K562 (cell line): ENCODE measurements around the gene EML3. TPM values are rescaled to one million over a fixed set of nuclear protein-coding genes. Genes with fewer than 3 reads are reported as not detected.
A peak's percentile ranks its signal among the peaks of the same experiment; 100 is the strongest.

Experiments
- ATAC-seq: fragments of 200-7000 bp; cut with Tn5 transposase; 3 replicates; pipeline ENCODE4 v1.9.1; 2020; ENCODE audit warnings: moderate library complexity
- BruUV-seq: library from RNA; stranded (reverse); fragments of 400-500 nt; replicated peaks from 2 replicates; lab custom pipeline; 2021; lab: Mats Ljungman, UMichigan
- CTCF ChIA-PET: fragments of 300-600 bp; formaldehyde crosslinking; extraction: SDS; loops from one replicate; lab custom pipeline; 2021; ENCODE audit warnings: low intra/inter-chr PET ratio; lab: Yijun Ruan, JAX
- POLR2A ChIA-PET: fragments of 300-600, 350-650 bp; sonication (Branson Sonifier 250); formaldehyde crosslinking; extraction: SDS; loops from one replicate; lab custom pipeline; 2021; ENCODE audit warnings: antibody characterized with exemption, inconsistent platforms; lab: Yijun Ruan, JAX
- DNase-seq, 4 experiments: peaks; one replicate each; pipeline versions ENCODE4 v3.0.0 to v3.0.0-alpha.2; 2011 to 2018; ENCODE audit warnings: low spot score in 3 of 4, mixed read lengths in 3 of 4; ENCODE audit errors: extremely low read depth in 1 of 4
- FAIRE-seq: peaks from 2 replicates; lab custom pipeline; 2011; peaks lifted over from hg19 to GRCh38; lab: Jason Lieb, UNC
- H2AFZ ChIP-seq: 2 replicates; pipeline ENCODE4 v1.6.0; 2011; ENCODE audit warnings: low read depth, low read length, control low read depth, inconsistent platforms
- H3K27ac ChIP-seq: fragments of 200-600 bp; 3 replicates; pipeline ENCODE4 v1.8.0; 2011; ENCODE audit warnings: low read depth, mild to moderate bottlenecking, control low read depth, inconsistent platforms, low read length, moderate library complexity, mixed read lengths; ENCODE audit errors: extremely low read depth
- H3K27me3 ChIP-seq, 2 experiments: fragments of 300-600 bp in 1 of 2; 2 replicates in 1 of 2; 3 replicates in 1 of 2; pipeline versions ENCODE4 v1.6.0 to v1.8.0; 2011; ENCODE audit warnings: inconsistent platforms in 2 of 2, low read length in 2 of 2, mild to moderate bottlenecking in 1 of 2, mixed read lengths in 1 of 2, moderate library complexity in 1 of 2; ENCODE audit not compliant: control insufficient read depth in 2 of 2, insufficient read depth in 2 of 2
- H3K36me3 ChIP-seq: fragments of 300-600 bp; 3 replicates; pipeline ENCODE4 v1.8.0; 2011; ENCODE audit warnings: mild to moderate bottlenecking, low read length, inconsistent platforms; ENCODE audit not compliant: control insufficient read depth, insufficient read depth
- H3K4me1 ChIP-seq, 2 experiments: fragments of 200-600 bp in 1 of 2; replicated peaks in 1 of 2; 2 replicates in 1 of 2; 3 replicates in 1 of 2; pipeline versions ENCODE4 v1.5.1 to v1.8.0; 2011; ENCODE audit warnings: inconsistent platforms in 2 of 2, low read length in 2 of 2, mild to moderate bottlenecking in 1 of 2, mixed read lengths in 1 of 2, moderate library complexity in 1 of 2; ENCODE audit not compliant: control insufficient read depth in 2 of 2, insufficient read depth in 2 of 2
- H3K4me2 ChIP-seq: 2 replicates; pipeline ENCODE4 v1.6.1; 2011; ENCODE audit warnings: low read length, control low read depth, inconsistent platforms, mixed read lengths; ENCODE audit not compliant: insufficient read depth
- H3K4me3 ChIP-seq: fragments of 200-600 bp; sonication (generic), shearing (Covaris generic); 2 replicates; pipeline ENCODE4 v1.5.1; 2016; ENCODE audit warnings: control low read depth, inconsistent platforms
- H3K79me2 ChIP-seq: fragments of 200-600 bp; 3 replicates; pipeline ENCODE4 v1.8.0; 2011; ENCODE audit warnings: low read length, inconsistent platforms; ENCODE audit not compliant: control insufficient read depth, insufficient read depth
- H3K9ac ChIP-seq, 2 experiments: 2 replicates each; pipeline versions ENCODE4 v1.6.0 to v1.6.1; 2011; ENCODE audit warnings: low read depth in 2 of 2, low read length in 2 of 2, control low read depth in 1 of 2, inconsistent platforms in 1 of 2, mild to moderate bottlenecking in 1 of 2, mixed read lengths in 1 of 2; ENCODE audit not compliant: insufficient read depth in 1 of 2
- H3K9me1 ChIP-seq: one replicate; pipeline ENCODE4 v1.6.0; 2011; ENCODE audit warnings: inconsistent platforms, mild to moderate bottlenecking, low read length, moderate library complexity; ENCODE audit not compliant: control insufficient read depth, insufficient read depth
- H3K9me3 ChIP-seq: replicated peaks from 2 replicates; pipeline ENCODE4 v1.5.1; 2011; ENCODE audit warnings: low read depth, low read length, inconsistent platforms; ENCODE audit not compliant: control insufficient read depth, insufficient read depth
- H4K20me1 ChIP-seq: replicated peaks from 2 replicates; pipeline ENCODE4 v1.6.1; 2011; ENCODE audit warnings: low read length, inconsistent platforms, mixed read lengths; ENCODE audit not compliant: control insufficient read depth, insufficient read depth
- ASH1L ChIP-seq: fragments of 450-650 bp; IDR thresholded peaks from 2 replicates; pipeline ENCODE4 v1.6.1; 2018; ENCODE audit warnings: borderline replicate concordance, mild to moderate bottlenecking, low read depth; ENCODE audit not compliant: partially characterized antibody
- EGR1 ChIP-seq: fragments of 450-650 bp; conservative IDR thresholded peaks from 2 replicates; pipeline ENCODE4 v1.6.1; 2017; ENCODE audit warnings: mild to moderate bottlenecking
- MYNN ChIP-seq, 2 experiments: sonication (generic); formaldehyde crosslinking in 1 of 2; IDR thresholded peaks; 2 replicates each; pipeline versions ENCODE4 v1.5.0 to v1.6.1; 2016 to 2020; ENCODE audit warnings: antibody characterized with exemption in 1 of 2, missing genetic modification reagents in 1 of 2
- NRF1 ChIP-seq, 2 experiments: fragments of 450-650 bp; IDR thresholded peaks in 1 of 2; conservative IDR thresholded peaks in 1 of 2; 2 replicates each; pipeline ENCODE4 v1.6.1; 2014; ENCODE audit warnings: mild to moderate bottlenecking in 2 of 2
- POLR2AphosphoS2 ChIP-seq: IDR thresholded peaks from 2 replicates; pipeline ENCODE4 v1.6.1; 2012; ENCODE audit warnings: low read length, improper control_type of control experiment
- POLR2G ChIP-seq: fragments of 200-400 bp; formaldehyde crosslinking; IDR thresholded peaks from 2 replicates; pipeline ENCODE4 v1.6.1; 2017; ENCODE audit warnings: low read depth, mild to moderate bottlenecking, antibody characterized with exemption, low read length, moderate library complexity
- RFX5 ChIP-seq: IDR thresholded peaks from 2 replicates; pipeline ENCODE4 v1.6.1; 2011; ENCODE audit warnings: low read depth, mild to moderate bottlenecking, improper control_type of control experiment, low read length
- SIN3A ChIP-seq, 2 experiments: fragments of 150-350 bp in 1 of 2; IDR thresholded peaks; 2 replicates each; pipeline ENCODE4 v1.6.1; 2011 to 2016; ENCODE audit warnings: borderline replicate concordance in 2 of 2, low read depth in 2 of 2, low read length in 2 of 2, mild to moderate bottlenecking in 2 of 2, moderate library complexity in 2 of 2; ENCODE audit not compliant: control insufficient read depth in 1 of 2
- ZBTB17 ChIP-seq: fragments of 450-650 bp; formaldehyde crosslinking; IDR thresholded peaks from 2 replicates; pipeline ENCODE4 v1.4.0; 2020; ENCODE audit warnings: mild to moderate bottlenecking
- WGBS: fragments of 100-300 bp; shearing (Covaris generic); methylation state at CpG from one replicate; pipeline ENCODE4 v1.1.6; 2016; ENCODE audit warnings: low coverage, mixed read lengths; ENCODE audit not compliant: insufficient coverage; ENCODE audit errors: missing lambda C conversion rate; 5-methylcytosine and 5-hydroxymethylcytosine counted together
- in situ Hi-C: fragments of 300-500 bp; cut with MboI; formaldehyde crosslinking; loops from 4 replicates; pipeline ENCODE4 v1.15.0; 2018; ENCODE audit warnings: inconsistent platforms, mixed read lengths
- intact Hi-C: fragments of 100-400 bp; cut with micrococcal nuclease; formaldehyde crosslinking; loops from 2 replicates; pipeline ENCODE4 v1.14.2; 2022
- polyA plus RNA-seq, 8 experiments: library from polyadenylated mRNA; depleted of rRNA in 4 of 8; stranded (reverse) in 5 of 8; unstranded in 3 of 8; fragments of >200 nt; fragmentation: Nextera tagmentation in 2 of 8; fragmentation: Illumina TruSeq in 1 of 8; extraction: Ambion mirVana in 2 of 8; extraction: Trizol in 1 of 8; gene quantifications; 2 replicates each; pipeline versions ENCODE4 v1.2.1 to v1.2.3, GENCODE V29; 2011 to 2014; ENCODE audit warnings: inconsistent platforms in 1 of 8, missing spikeins in 1 of 8
- total RNA-seq, 7 experiments: library from RNA; depleted of rRNA in 6 of 7; stranded (reverse); fragments of >200 nt in 6 of 7; fragmentation: Illumina TruSeq in 2 of 7; extraction: Trizol in 2 of 7; gene quantifications; 2 replicates each; pipeline versions ENCODE4 v1.2.1 to v1.2.3, GENCODE V29; 2011 to 2021; ENCODE audit warnings: low replicate concordance in 1 of 7
- TF ChIP-seq, protein P1 (sequence below), 2 experiments: fragments of 450-650 bp; conservative IDR thresholded peaks; 2 replicates each; pipeline ENCODE4 v1.6.1; 2017; ENCODE audit warnings: mild to moderate bottlenecking in 2 of 2, moderate library complexity in 2 of 2

The EML3 gene
- total and polyA plus RNA-seq, 9 of the 15 experiments (the other 6 are each of a cell fraction or from before 2014, with no cell fraction given), result 0.32 to 90.5 (median 26.4) TPM

DNA sequence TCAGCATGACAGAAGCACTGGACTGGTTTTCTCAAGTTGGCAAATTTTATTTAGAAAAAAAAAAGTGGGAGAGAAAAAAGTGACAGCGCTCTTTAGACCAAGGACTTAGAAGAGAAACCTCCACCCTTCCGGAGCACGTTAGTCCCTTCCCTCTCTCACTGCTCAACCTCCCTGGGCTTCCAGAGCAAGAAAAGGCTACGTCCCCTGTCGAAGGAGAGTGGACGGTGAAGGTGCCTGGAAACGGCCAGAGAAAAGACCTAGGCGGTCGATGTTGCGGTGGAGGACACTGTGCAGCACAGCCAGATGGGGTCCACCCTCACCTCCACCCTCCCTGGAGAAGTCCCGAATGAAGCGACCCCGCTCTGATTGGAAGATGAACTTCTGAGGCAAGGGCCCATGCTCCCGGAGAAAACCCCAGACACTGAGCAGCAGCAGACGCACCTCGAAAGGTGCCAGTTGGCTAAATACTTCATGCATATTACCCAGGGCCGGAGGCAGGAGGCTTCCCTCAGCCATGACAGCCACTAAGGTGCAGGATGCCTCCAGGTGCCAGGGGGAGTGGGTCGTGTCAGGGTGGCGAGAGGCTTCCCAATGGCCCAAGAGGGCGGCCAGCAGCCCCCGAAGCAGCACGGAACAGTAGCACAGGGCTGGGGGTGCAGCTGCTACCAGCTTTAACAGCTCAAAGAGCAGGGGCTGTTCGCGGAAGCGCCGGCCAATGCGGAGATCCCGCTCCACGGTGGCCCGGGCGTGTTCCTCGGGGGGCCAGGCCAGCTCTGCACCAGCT lies 34.4 kb upstream of the EML3 start:
- ChIA-PET CTCF (interaction anchor here (0.6 to 1.1 kb wide), 2 partner anchors 34 to 36 kb away, joined by 3 to 4 read pairs; partner anchors contain the start of gene ROM1), POLR2A (interaction anchor here (0.6 to 4.5 kb wide), 11 partner anchors 8 to 64 kb away, joined by 3 to 83 read pairs (median 5); partner anchors contain the start of genes B3GAT3, C11orf98, CSKMT and MTA2)
- H3K4me1 ChIP-seq, result peaks cover 15 to 43% of the 10 kb centered on the region in 2 experiments
- peaks cover 20% of the 10 kb centered on the region for H4K20me1 ChIP-seq
- H3K36me3 ChIP-seq, result peaks cover 71% of the 10 kb centered on the region
- H3K4me3 ChIP-seq, result no peak overlapping the region
- H3K27me3 ChIP-seq, result no peaks in the 10 kb centered on the region
- no peaks in the 10 kb centered on the region for H3K9me1 ChIP-seq
- peak overlapping the region; percentile 70 for H3K4me2 ChIP-seq
- in situ Hi-C loops (no loop called here), intact Hi-C loops (loop anchor here (1.0 to 2.0 kb wide), 3 partner anchors 18 to 48 kb away; partner anchors contain the start of genes C11orf98, CSKMT, EML3 and ROM1)
- H2AFZ ChIP-seq, result no peak overlapping the region
- TF ChIP-seq POLR2AphosphoS2 (peak; percentile 35; the same call in 1 of the 2 replicates), SIN3A (IDR thresholded peaks at IDR 0.05; ENCODE audit: borderline replicate concordance in 2 of 2, control insufficient read depth in 1 of 2, low read depth in 2 of 2, low read length in 2 of 2) (peak in 1 of 2 experiments; percentile 13; a peak in 1 of 4 replicates), NRF1 (conservative IDR thresholded peaks at IDR 0.05 in 1 of 2, IDR thresholded peaks at IDR 0.05 in 1 of 2) (peak in 1 of 2 experiments; percentile 3; a peak in 1 of 4 replicates), ZBTB17 (CRISPR knock-in tag) (no peak), RFX5 (no peak), POLR2G (peak; percentile 67), EGR1 (no peak), ASH1L (no peak), MYNN (IDR thresholded peaks at IDR 0.05) (0 out of 2 replicates have a peak, but pooled peaks have one; percentile 19), MYNN (CRISPR knock-in tag; IDR thresholded peaks at IDR 0.05) (no peak)
- TF ChIP-seq, protein P1, sequence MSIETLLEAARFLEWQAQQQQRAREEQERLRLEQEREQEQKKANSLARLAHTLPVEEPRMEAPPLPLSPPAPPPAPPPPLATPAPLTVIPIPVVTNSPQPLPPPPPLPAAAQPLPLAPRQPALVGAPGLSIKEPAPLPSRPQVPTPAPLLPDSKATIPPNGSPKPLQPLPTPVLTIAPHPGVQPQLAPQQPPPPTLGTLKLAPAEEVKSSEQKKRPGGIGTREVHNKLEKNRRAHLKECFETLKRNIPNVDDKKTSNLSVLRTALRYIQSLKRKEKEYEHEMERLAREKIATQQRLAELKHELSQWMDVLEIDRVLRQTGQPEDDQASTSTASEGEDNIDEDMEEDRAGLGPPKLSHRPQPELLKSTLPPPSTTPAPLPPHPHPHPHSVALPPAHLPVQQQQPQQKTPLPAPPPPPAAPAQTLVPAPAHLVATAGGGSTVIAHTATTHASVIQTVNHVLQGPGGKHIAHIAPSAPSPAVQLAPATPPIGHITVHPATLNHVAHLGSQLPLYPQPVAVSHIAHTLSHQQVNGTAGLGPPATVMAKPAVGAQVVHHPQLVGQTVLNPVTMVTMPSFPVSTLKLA (conservative IDR thresholded peaks at IDR 0.05), result 0 out of 4 replicates have a peak, but pooled peaks of 1 of the 2 experiments have one; percentile 10
- no TSS peak for BruUV-seq
- no peaks in the 10 kb centered on the region for H3K9me3 ChIP-seq
- FAIRE-seq, result no peak
- DNase-seq, result peak in 1 of 4 experiments; percentile 21
- ATAC-seq, result peak; percentile 4
- peak overlapping the region; percentile 43 to 85 for H3K9ac ChIP-seq
- WGBS, result 60% methylated on average over 28 of the region's 32 CpGs
- peaks cover 66% of the 10 kb centered on the region for H3K79me2 ChIP-seq
- H3K27ac ChIP-seq, result peak overlapping the region; percentile 55; the same call in 2 of the 3 replicates
